NOMO-1 (cell line): Measurements from ENCODE around the gene KCNK16.

ENCODE experiments used
- DNase-seq, 2 experiments: peaks; one replicate each; lab custom pipeline; 2025; ENCODE audit not compliant: unreplicated experiment in 2 of 2; lab: John Stamatoyannopoulos, UW

Gene KCNK16

GRCh38 chr6:39281312-39281980 is 41.1 kb downstream of the KCNK16 start:
- no peak for DNase-seq

GRCh38 chr6:39280247-39280731 is 42.2 kb downstream of the KCNK16 start:
- DNase-seq, result no peak

- DNase-seq, result no peak
Observed at GRCh38 chr6:39279539-39279938, 43.0 kb downstream of the KCNK16 start.

GRCh38 chr6:39276379-39276995 is 46.0 kb downstream of the KCNK16 start:
- no peak for DNase-seq

GRCh38 chr6:39274903-39275302 is 47.6 kb downstream of the KCNK16 start:
- no peak for DNase-seq

GRCh38 chr6:39274471-39274870 is 48.0 kb downstream of the KCNK16 start:
- DNase-seq, result no peak

- no peak for DNase-seq
Observed at GRCh38 chr6:39273406-39273821, 49.1 kb downstream of the KCNK16 start.

- DNase-seq, result no peak
Observed at GRCh38 chr6:39269961-39270360, 52.5 kb downstream of the KCNK16 start.

GRCh38 chr6:39268721-39269120 is 53.8 kb downstream of the KCNK16 start:
- DNase-seq, result no peak

- no peak for DNase-seq
Observed at GRCh38 chr6:39268171-39268570, 54.3 kb downstream of the KCNK16 start.

- no peak for DNase-seq
Observed at GRCh38 chr6:39266782-39267355, 55.6 kb downstream of the KCNK16 start.

- no peak for DNase-seq
Observed at GRCh38 chr6:39266375-39266774, 56.1 kb downstream of the KCNK16 start.
